Ascending aorta (tissue), 2 donors: ENCODE measurements around the gene OR6K3. TPM values are rescaled to one million over a fixed set of nuclear protein-coding genes. Genes with fewer than 3 reads are reported as not detected.

Experiments used
- DNase-seq, 2 donors: peaks; one replicate each; pipeline ENCODE4 v3.0.0-alpha.2; 2019; ENCODE audit warnings: low spot score in 2 of 2
- H3K27ac ChIP-seq, 2 donors: fragments of 200-600 bp; sonication (generic); one replicate each; pipeline ENCODE4 v1.5.1; 2016 to 2017; ENCODE audit warnings: mild to moderate bottlenecking in 1 of 2
- H3K27me3 ChIP-seq: fragments of 200-600 bp; sonication (generic); one replicate; pipeline ENCODE4 v1.5.1; 2017
- H3K36me3 ChIP-seq, 2 donors: fragments of 200-600 bp; sonication (generic); one replicate each; pipeline ENCODE4 v1.5.1; 2016
- H3K4me1 ChIP-seq, 2 donors: fragments of 200-600 bp; sonication (generic); one replicate each; pipeline ENCODE4 v1.5.1; 2016 to 2017; ENCODE audit warnings: mild to moderate bottlenecking in 1 of 2
- H3K4me3 ChIP-seq, 2 donors: fragments of 200-600 bp; sonication (generic); one replicate each; pipeline ENCODE4 v1.5.1; 2016 to 2017; ENCODE audit warnings: mild to moderate bottlenecking in 1 of 2
- H3K9me3 ChIP-seq, 2 donors: fragments of 200-600 bp; sonication (generic); one replicate each; pipeline ENCODE4 v1.5.1; 2016
- CTCF ChIP-seq, 3 experiments: fragments of 200-600 bp in 2 of 3; fragments of 450-650 bp in 1 of 3; sonication (generic) in 2 of 3; IDR thresholded peaks; one replicate each; pipeline ENCODE4 v1.5.1; 2016 to 2019; ENCODE audit warnings: antibody characterized with exemption in 3 of 3, mild to moderate bottlenecking in 1 of 3, moderate library complexity in 1 of 3
- intact Hi-C: fragments of 100-400 bp; cut with DNase I; formaldehyde crosslinking; loops from one replicate; pipeline ENCODE4 v1.15.1; 2023
- total RNA-seq: library from RNA; depleted of rRNA; stranded (reverse); fragments of >200 nt; gene quantifications from one replicate; pipeline ENCODE4 v1.1.0, GENCODE V29; 2016

OR6K3 gene
- total RNA-seq, 1 donor from 2014 or later = not detected

- no peak for TF ChIP-seq CTCF (IDR thresholded peaks at IDR 0.05)
These were observed 4.2 kb downstream of the OR6K3 start for GRCh38 chr1:158716335-158716734.

GRCh38 chr1:158714754-158715153, 5.8 kb downstream of the OR6K3 start:
- H3K4me1 ChIP-seq = no peaks in the 10 kb centered on the region
- DNase-seq = no peak
- H3K4me3 ChIP-seq = no peak overlapping the region
- H3K27ac ChIP-seq = no peak overlapping the region
- no peaks in the 10 kb centered on the region for H3K9me3 ChIP-seq
- no peaks in the 10 kb centered on the region for H3K27me3 ChIP-seq
- intact Hi-C loops = no loop called here
- no peaks in the 10 kb centered on the region for H3K36me3 ChIP-seq
- TF ChIP-seq CTCF (IDR thresholded peaks at IDR 0.05) = no peak

More at GRCh38 chr1:158716335-158716734, 4.2 kb downstream of the OR6K3 start:
- Histone ChIP-seq H3K27me3 (no peaks in the 10 kb centered on the region), H3K27ac (no peak overlapping the region), H3K4me1 (no peaks in the 10 kb centered on the region), H3K4me3 (no peak overlapping the region), H3K9me3 (no peaks in the 10 kb centered on the region), H3K36me3 (no peaks in the 10 kb centered on the region)
- DNase-seq = no peak
- intact Hi-C loops = no loop called here

- no peaks in the 10 kb centered on the region for H3K36me3 ChIP-seq
- no peak overlapping the region for H3K4me3 ChIP-seq
- no peaks in the 10 kb centered on the region for H3K9me3 ChIP-seq
- TF ChIP-seq CTCF (IDR thresholded peaks at IDR 0.05) = no peak
- intact Hi-C loops = no loop called here
- no peak overlapping the region for H3K27ac ChIP-seq
- DNase-seq = no peak
- H3K4me1 ChIP-seq = no peaks in the 10 kb centered on the region
- H3K27me3 ChIP-seq = no peaks in the 10 kb centered on the region
These were observed 9.4 kb downstream of the OR6K3 start for GRCh38 chr1:158711098-158711497.

- intact Hi-C loops = no loop called here
- Histone ChIP-seq H3K27me3 (no peaks in the 10 kb centered on the region), H3K4me1 (no peaks in the 10 kb centered on the region), H3K9me3 (no peaks in the 10 kb centered on the region), H3K36me3 (no peaks in the 10 kb centered on the region), H3K27ac (no peak overlapping the region), H3K4me3 (no peak overlapping the region)
- TF ChIP-seq CTCF (IDR thresholded peaks at IDR 0.05) = no peak
- no peak for DNase-seq
These were observed 14.4 kb downstream of the OR6K3 start for GRCh38 chr1:158706096-158706495.

GRCh38 chr1:158700552-158700951, 20.0 kb downstream of the OR6K3 start, which contains the start of gene OR6K2:
Gene OR6K2 (minus strand): TSS chr1:158700652. CDS start chr1:158700652, 0 bp downstream.
- intact Hi-C loops = no loop called here
- Histone ChIP-seq H3K27me3 (no peaks in the 10 kb centered on the region), H3K36me3 (no peaks in the 10 kb centered on the region), H3K27ac (no peak within 1 kb of the TSS), H3K9me3 (no peaks in the 10 kb centered on the region), H3K4me3 (no peak within 1 kb of the TSS), H3K4me1 (no peaks in the 10 kb centered on the region)
- DNase-seq = no peak
- TF ChIP-seq CTCF (IDR thresholded peaks at IDR 0.05) = no peak

GRCh38 chr1:158694596-158694995, 25.9 kb downstream of the OR6K3 start:
- no peak for TF ChIP-seq CTCF (IDR thresholded peaks at IDR 0.05)
- Histone ChIP-seq H3K36me3 (no peaks in the 10 kb centered on the region), H3K27ac (no peak overlapping the region), H3K4me1 (no peaks in the 10 kb centered on the region), H3K9me3 (no peaks in the 10 kb centered on the region), H3K27me3 (no peaks in the 10 kb centered on the region), H3K4me3 (no peak overlapping the region)
- no peak for DNase-seq
- intact Hi-C loops = no loop called here
